Measurements from ENCODE around the gene LSS.
"Not testable (repeated sequence)": the region's sequence is repeated elsewhere in the genome, so short reads cannot be mapped to it uniquely, and the experiment has no call there.

Gene LSS

GRCh38 chr21:46151261-46151988 lies 77.1 kb downstream of the LSS start:
- DNase-seq: no peak

DNA sequence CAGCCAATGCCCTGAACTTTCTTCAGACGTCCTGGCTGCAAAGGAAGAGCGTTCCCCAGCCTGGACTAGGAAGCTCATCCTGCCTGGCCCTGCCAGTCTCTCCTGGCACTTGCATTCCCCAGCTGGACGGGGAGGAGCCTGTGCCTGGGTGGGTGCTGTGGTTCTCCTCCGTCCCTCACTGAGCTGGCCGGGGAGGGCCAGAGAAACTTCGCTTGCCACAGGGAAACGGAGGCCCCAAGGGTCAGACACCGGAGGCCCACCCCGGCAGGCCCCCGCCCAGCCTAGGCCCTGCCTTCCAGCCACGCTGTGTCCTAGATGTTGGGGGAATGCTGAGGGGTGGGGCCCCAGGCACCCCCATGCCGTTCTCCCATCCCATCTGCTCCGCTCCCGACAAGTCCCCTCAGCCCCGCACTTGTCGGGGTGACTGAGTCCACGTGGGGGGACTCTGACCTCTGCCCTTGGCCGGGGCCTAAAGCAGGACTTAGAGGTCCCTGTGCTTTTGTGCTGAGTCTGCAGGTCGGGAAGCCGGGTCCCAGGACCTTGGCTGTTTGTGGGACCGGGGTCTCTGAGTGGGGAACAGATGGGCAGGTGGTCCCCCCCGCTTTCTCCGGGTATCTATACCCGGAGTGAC lies 78.0 kb downstream of the LSS start:
- no peak for DNase-seq

DNA sequence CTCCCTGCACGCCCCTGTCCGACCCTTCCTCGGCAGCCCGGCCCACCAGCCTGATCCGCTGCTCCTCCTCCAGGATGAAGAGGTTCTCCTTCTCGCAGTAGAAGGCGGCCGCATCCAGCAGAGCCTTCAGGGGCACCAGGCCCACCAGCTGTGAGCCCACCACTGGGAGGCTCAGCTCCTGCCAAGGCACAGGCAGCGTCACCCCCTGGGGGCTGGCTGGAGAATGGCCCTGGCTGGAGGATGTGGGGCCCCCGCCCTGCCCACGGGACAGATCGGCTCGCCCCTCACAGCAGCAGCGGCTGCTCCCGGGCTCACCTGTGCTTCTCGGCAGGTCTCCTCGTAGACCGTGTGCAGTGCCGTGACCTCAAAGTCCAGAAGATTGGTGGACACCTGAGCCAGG lies 78.5 kb downstream of the LSS start:
- DNase-seq: no peak

GRCh38 chr21:46149205-46149901 lies 79.2 kb downstream of the LSS start:
- no peak for DNase-seq

GRCh38 chr21:46148106-46148505 lies 80.5 kb downstream of the LSS start:
- DNase-seq: no peak

- peak; percentile 39 for DNase-seq
These were observed 81.1 kb downstream of the LSS start for GRCh38 chr21:46147429-46147828.

DNA sequence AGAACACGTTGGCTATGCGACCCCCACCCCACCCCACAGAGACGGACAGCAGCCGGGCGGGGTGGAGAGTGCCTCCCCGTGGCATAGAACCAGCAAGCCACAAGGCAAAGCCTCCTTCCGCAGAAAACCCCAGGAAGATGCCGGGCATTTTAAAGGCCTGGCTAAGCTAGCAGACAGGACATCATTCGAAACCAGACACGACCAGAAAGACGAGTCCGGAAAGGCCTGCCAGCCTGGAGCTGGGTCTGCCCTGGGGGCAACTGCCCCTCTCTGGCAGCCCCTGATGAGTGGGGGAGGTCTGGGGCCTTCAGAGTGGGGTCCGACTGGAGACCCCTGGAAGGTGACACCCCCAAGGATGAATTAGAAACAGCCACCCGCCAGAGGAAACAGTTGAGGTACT lies 81.7 kb downstream of the LSS start:
- DNase-seq: no peak

GRCh38 chr21:46145840-46146691 lies 82.5 kb downstream of the LSS start:
- DNase-seq: no peak

- no peak for DNase-seq
These were observed 83.3 kb downstream of the LSS start for GRCh38 chr21:46145159-46145839.

DNA sequence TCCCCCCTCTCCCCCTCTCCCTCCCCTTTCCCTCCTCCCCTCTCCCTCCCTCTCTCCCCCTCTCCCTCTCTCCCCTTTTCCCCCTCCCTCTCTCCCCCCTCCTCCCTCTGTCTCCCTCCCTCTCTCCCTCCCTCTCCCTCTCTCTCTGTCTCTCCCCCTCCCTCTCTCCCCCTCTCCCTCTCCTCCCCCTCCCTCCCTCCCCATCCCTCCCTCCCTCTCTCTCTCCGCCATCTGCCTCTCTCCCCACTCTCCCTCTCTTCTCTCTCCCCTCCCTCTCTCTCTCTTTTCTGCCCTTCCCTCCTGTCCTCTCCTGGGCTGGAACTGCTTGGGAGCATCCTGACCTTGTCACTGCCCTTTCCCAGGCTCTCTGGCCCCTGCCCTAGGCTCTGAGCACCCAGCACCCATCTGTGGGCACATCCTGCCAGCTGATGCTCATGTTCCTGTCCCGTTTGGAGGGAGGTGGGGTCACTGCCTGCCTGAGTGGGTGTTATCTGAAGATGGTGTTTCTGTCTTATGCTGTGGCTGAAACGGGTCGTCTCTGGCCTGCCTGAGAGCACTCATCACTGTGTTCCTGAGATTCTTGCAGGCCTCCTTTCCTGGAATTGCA lies 84.0 kb downstream of the LSS start:
- no peak for DNase-seq

DNA sequence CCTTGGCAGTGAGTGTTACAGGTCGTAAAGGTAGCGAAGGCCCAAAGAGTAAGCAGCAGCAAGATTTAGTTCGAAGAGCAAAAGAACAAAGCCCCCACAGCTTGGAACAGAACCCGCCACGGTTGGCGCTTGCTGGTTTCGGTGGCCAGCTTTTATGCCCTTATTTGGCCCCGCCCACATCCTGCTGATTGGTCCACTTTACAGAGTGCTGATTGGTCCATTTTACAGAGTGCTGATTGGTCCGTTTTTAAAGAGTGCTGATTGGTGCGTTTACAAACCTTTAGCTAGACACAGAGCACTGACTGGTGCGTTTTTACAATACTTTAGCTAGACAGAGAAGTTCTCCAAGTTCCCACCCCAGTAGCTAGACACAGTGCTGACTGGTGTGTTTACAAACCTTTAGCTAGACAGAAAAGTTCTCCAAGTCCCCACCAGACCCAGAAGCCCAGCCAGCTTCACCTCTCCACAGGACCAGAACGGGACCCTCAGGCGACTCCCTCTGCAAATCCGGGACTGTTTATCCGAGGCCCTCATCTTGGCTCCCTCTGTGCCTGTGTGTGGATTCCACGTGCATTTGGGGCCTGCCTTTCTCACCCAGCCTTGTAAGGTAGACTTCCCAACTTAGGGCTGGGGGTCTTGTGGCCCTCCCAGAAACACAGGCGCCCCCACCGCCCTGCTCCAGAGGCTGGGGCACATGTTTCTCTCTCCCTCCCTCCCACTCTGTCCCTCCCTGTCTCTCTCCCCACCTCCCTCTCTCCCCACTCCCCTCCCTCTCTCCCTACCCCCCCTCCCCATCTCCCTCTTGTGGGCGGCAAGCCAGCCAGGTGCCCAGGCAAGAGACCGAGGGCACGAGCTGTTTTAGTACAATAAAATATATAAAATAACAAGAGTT lies 85.7 kb downstream of the LSS start:
- no peak for DNase-seq

- DNase-seq: no peak
These were observed 86.6 kb downstream of the LSS start for GRCh38 chr21:46141767-46142581.

DNA sequence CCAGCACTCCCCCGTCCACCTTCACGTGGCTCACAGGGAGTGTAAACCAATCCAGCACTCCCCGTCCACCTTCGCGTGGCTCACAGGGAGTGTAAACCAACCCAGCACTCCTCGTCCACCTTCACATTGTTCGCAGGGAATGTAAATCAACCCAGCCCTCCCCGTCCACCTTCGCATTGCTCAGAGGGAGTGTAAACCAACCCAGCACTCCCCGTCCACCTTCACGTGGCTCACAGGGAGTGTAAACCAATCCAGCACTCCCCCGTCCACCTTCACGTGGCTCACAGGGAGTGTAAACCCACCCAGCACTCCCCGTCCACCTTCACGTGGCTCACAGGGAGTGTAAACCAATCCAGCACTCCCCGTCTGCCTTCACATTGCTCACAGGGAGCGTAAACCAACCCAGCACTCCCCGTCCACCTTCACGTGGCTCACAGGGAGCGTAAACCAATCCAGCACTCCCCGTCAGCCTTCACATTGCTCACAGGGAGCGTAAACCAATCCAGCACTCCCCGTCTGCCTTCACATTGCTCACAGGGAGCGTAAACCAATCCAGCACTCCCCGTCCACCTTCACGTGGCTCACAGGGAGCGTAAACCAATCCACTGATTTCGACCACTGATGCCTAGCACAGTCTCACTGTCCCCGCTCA lies 88.1 kb downstream of the LSS start:
- not testable (repeated sequence) for DNase-seq

DNA sequence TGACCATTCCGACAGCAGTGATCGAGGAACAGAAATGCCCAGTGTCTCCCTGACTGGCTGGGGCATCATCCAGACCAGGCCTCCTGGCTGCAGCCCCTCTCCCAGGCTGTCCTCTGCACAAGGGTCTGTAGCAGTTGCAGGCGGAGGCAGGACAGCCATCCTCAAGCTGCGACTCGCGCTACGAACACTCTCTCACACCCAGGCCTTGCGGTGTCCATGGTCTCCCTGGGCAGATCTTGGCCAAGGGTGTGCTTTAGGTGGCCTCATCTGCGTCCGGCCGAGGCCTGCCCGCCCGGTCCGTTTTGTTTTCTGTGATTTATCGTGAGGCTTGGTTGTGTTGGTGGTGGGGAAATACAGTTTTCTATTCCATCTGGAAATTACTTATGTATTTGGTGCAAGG lies 88.9 kb downstream of the LSS start:
- DNase-seq: no peak

DNA sequence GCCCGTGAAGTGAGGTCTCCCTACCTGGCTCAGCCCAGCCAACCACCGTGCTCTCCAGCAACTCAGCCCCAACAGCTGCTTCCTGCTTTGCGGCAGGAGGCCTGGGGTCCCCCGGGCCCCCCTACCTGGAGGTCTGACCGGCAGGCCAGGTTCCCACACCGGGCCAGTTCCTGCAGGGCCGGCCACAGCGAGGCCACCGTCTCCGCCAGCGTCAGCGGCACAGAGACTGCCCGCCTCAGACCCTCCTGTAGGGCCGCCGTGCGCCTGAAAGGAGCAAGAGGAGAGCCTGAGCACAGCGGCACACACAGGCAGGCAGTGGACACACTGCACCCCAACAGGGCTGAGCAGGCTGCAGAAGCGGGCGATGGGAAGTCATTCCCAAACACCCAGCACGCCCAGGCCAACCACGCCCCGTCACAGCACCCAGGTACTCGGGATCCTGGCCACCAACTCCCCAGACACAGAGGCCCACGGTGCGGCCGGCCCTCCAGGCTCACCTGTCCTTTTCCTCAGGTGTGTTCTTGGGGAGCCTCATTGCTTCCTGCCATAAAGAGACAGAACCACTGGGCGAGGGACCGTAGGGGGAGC lies 90.1 kb downstream of the LSS start:
- no peak for DNase-seq

All from EL (cell line).